ENCODE results near the gene PTPN13.

GRCh38 chr4:86720508-86721068 is 126.5 kb downstream of the PTPN13 start:
- TF ChIP-seq CTCF (IDR thresholded peaks at IDR 0.05; ENCODE audit: low read depth, low read length) (no peak), POLR2A (IDR thresholded peaks at IDR 0.05; ENCODE audit: extremely low read depth, insufficient read length) (no peak), MYC (IDR thresholded peaks at IDR 0.05; ENCODE audit: low read depth, low read length) (no peak)
- TF ChIP-seq, protein P1, sequence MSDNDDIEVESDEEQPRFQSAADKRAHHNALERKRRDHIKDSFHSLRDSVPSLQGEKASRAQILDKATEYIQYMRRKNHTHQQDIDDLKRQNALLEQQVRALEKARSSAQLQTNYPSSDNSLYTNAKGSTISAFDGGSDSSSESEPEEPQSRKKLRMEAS (IDR thresholded peaks at IDR 0.05; ENCODE audit: low read depth, low read length), result no peak

Data from NB4 (cell line).